ENCODE measurements around the gene ATG4D.

ATG4D gene

GRCh38 chr19:10543420-10544241 is at the start of gene ATG4D:
TSS of gene ATG4D (plus strand) at chr19:10543904. CDS start at chr19:10544091, 187 bp downstream.
- DNase-seq: peak; percentile 91

GRCh38 chr19:10497371-10497770 is 46.3 kb upstream of the ATG4D start:
- DNase-seq: no peak

GRCh38 chr19:10499550-10500246 is 44.0 kb upstream of the ATG4D start:
- DNase-seq: no peak

GRCh38 chr19:10500247-10500592 is 43.5 kb upstream of the ATG4D start:
- DNase-seq: no peak

- DNase-seq: no peak
Measured at GRCh38 chr19:10501971-10502523, 41.7 kb upstream of the ATG4D start.

GRCh38 chr19:10502524-10503001 is 41.1 kb upstream of the ATG4D start:
- DNase-seq: peak; percentile 94

- DNase-seq: peak; percentile 43
Measured at GRCh38 chr19:10503002-10503789, 40.5 kb upstream of the ATG4D start, which contains the start of gene KEAP1. TSS of gene KEAP1 (minus strand) at chr19:10503356. CDS start at chr19:10500033, 3,323 bp downstream.

GRCh38 chr19:10505583-10506229 is 38.0 kb upstream of the ATG4D start:
- no peak for DNase-seq

GRCh38 chr19:10508036-10508435 is 35.7 kb upstream of the ATG4D start:
- DNase-seq: no peak

GRCh38 chr19:10508707-10509106 is 35.0 kb upstream of the ATG4D start:
- no peak for DNase-seq

GRCh38 chr19:10510301-10510802 is 33.4 kb upstream of the ATG4D start:
- DNase-seq: no peak

- DNase-seq: no peak
Measured at GRCh38 chr19:10513223-10513622, 30.5 kb upstream of the ATG4D start.

GRCh38 chr19:10514211-10515145 is 29.2 kb upstream of the ATG4D start:
- no peak for DNase-seq

- DNase-seq: no peak
Measured at GRCh38 chr19:10516064-10516385, 27.7 kb upstream of the ATG4D start.

- no peak for DNase-seq
Measured at GRCh38 chr19:10516671-10517286, 26.9 kb upstream of the ATG4D start.

- DNase-seq: peak; percentile 49
Measured at GRCh38 chr19:10517361-10517759, 26.3 kb upstream of the ATG4D start, which contains the start of gene S1PR5. TSS of gene S1PR5 (minus strand) at chr19:10517447. CDS start at chr19:10515011, 2,436 bp downstream.

- peak; percentile 65 for DNase-seq
Measured at GRCh38 chr19:10517760-10518443, 25.8 kb upstream of the ATG4D start.

- DNase-seq: peak; percentile 94
Measured at GRCh38 chr19:10518444-10519361, 25.0 kb upstream of the ATG4D start.

- DNase-seq: no peak
Measured at GRCh38 chr19:10519421-10519820, 24.3 kb upstream of the ATG4D start.
